Brain microvascular endothelial cell (primary cell): ENCODE data around the gene CUX1.

Source experiments
- DNase-seq: peaks from one replicate; pipeline ENCODE4 v3.0.0-alpha.2; 2020
- H3K27ac ChIP-seq: fragments of 250-450 bp; sonication (Bioruptor Pico); 2 replicates; pipeline ENCODE4 v1.5.1; 2020; ENCODE audit warnings: mild to moderate bottlenecking, moderate library complexity
- H3K27me3 ChIP-seq: fragments of 250-450 bp; sonication (Bioruptor Pico); replicated peaks from 2 replicates; pipeline ENCODE4 v1.5.1; 2020; ENCODE audit warnings: mild to moderate bottlenecking
- H3K36me3 ChIP-seq: fragments of 250-450 bp; sonication (Bioruptor Pico); replicated peaks from 2 replicates; pipeline ENCODE4 v1.5.1; 2020; ENCODE audit warnings: mild to moderate bottlenecking
- H3K4me3 ChIP-seq: 2 replicates; pipeline ENCODE4 v1.5.1; 2011; ENCODE audit warnings: low read depth, mild to moderate bottlenecking, control low read depth, low read length, moderate library complexity
- CTCF ChIP-seq: IDR thresholded peaks from 2 replicates; pipeline ENCODE4 v1.5.1; 2011; ENCODE audit warnings: low read depth, mild to moderate bottlenecking, moderate library complexity, low read length, control low read depth, inconsistent platforms; ENCODE audit errors: missing control alignments
- in situ Hi-C: cut with HindIII; loops from 2 replicates; pipeline ENCODE4 v1.10.0; 2017; ENCODE audit warnings: low sequenced_read_pairs, low pct_ligation_motif_present

CUX1 gene

GRCh38 chr7:101775181-101775580, 42.2 kb upstream of the CUX1 start:
- Histone ChIP-seq H3K36me3 (no peaks in the 10 kb centered on the region), H3K4me3 (no peak overlapping the region), H3K27me3 (no peaks in the 10 kb centered on the region), H3K27ac (no peak overlapping the region)
- in situ Hi-C loops, result no loop called here
- no peak for TF ChIP-seq CTCF
- no peak for DNase-seq

GRCh38 chr7:101778026-101778580, 39.3 kb upstream of the CUX1 start:
- H3K4me3 ChIP-seq, result no peak overlapping the region
- no peaks in the 10 kb centered on the region for H3K36me3 ChIP-seq
- no peak for TF ChIP-seq CTCF
- no peak for DNase-seq
- no peaks in the 10 kb centered on the region for H3K27me3 ChIP-seq
- in situ Hi-C loops, result no loop called here
- no peak overlapping the region for H3K27ac ChIP-seq

- in situ Hi-C loops, result no loop called here
- peaks cover 5% of the 10 kb centered on the region for H3K27me3 ChIP-seq
Measured at GRCh38 chr7:101779267-101779666, 38.2 kb upstream of the CUX1 start.

GRCh38 chr7:101780281-101780680, 37.1 kb upstream of the CUX1 start:
- no peak for TF ChIP-seq CTCF
- DNase-seq, result no peak
- Histone ChIP-seq H3K27ac (no peak overlapping the region), H3K36me3 (no peaks in the 10 kb centered on the region), H3K27me3 (peaks cover 5% of the 10 kb centered on the region), H3K4me3 (no peak overlapping the region)
- in situ Hi-C loops, result no loop called here

More at GRCh38 chr7:101779267-101779666, 38.2 kb upstream of the CUX1 start:
- Histone ChIP-seq H3K36me3 (no peaks in the 10 kb centered on the region), H3K4me3 (no peak overlapping the region), H3K27ac (no peak overlapping the region)
- TF ChIP-seq CTCF, result no peak
- DNase-seq, result no peak

- DNase-seq, result no peak
- in situ Hi-C loops, result no loop called here
- Histone ChIP-seq H3K27me3 (peaks cover 5% of the 10 kb centered on the region), H3K27ac (no peak overlapping the region), H3K4me3 (no peak overlapping the region), H3K36me3 (no peaks in the 10 kb centered on the region)
- TF ChIP-seq CTCF, result no peak
Measured at GRCh38 chr7:101781439-101781838, 36.0 kb upstream of the CUX1 start.

GRCh38 chr7:101782476-101782875, 35.0 kb upstream of the CUX1 start:
- in situ Hi-C loops, result no loop called here
- no peak for DNase-seq
- Histone ChIP-seq H3K36me3 (no peaks in the 10 kb centered on the region), H3K27me3 (peaks cover 5% of the 10 kb centered on the region), H3K4me3 (no peak overlapping the region), H3K27ac (no peak overlapping the region)
- no peak for TF ChIP-seq CTCF
